Cardiac septum (tissue), 1 donor: ENCODE measurements around the gene CISTR. TPM values are rescaled to one million over a fixed set of nuclear protein-coding genes. Genes with fewer than 3 reads are reported as not detected.
"Not testable (repeated sequence)": the region's sequence is repeated elsewhere in the genome, so short reads cannot be mapped to it uniquely, and the experiment has no call there.

Experiments used
- DNase-seq: peaks from one replicate; pipeline ENCODE4 v3.0.0-alpha.2; 2020; ENCODE audit warnings: low spot score
- intact Hi-C: fragments of 100-400 bp; cut with DNase I; formaldehyde crosslinking; loops from one replicate; pipeline ENCODE4 v1.14.0; 2022
- total RNA-seq: library from RNA; stranded (reverse); fragmentation: NEBNext Ultra II Directional; extraction: Animal tissue kit (Norgen Biotek cat#: 25700); gene quantifications from one replicate; pipeline ENCODE4 v1.2.1, GENCODE V29; 2021
- donor health status: DM: no; HTN: no; CAD: no.

Gene CISTR
- total RNA-seq, 1 donor from 2014 or later: 0.75 TPM

DNA sequence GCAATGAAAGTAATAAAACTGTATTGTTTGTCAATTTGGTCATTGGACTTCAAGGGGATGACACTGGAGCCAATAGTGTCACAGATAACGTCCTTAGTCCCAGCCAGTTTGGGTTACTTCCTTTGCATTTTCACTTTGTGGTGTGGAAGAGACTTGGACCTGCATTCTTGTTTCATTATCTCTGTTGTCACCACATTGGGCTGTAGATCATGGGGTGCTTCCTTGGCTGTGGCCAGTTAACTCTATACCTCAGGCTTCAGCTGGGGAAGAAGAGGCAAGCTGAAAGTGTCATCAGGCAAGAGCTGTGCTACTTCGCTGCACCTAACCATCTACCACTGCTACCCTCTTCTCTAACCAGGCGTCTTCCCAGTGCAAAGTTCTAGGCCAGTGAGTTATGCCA lies 15.1 kb upstream of the CISTR start:
- no peak for DNase-seq
- intact Hi-C loops: no loop called here

DNA sequence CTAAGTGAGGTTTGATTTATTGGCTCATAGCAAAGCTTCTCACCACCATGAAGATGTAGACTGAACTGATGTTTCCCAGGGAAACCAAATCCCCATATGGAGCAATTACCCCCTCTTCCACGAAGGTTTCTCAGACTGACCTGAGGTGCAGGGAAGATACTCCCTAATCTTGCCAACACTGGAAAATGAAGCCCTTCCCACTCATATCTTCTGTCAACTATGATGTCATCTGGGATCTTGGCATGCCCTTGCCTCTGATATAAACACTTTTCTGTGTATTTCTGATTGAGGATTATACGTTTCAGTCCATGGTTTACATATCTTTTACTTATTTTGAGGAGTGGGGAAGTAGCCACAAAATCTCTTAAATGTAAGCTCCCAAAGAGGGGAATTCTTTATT lies 14.1 kb upstream of the CISTR start:
- intact Hi-C loops: no loop called here
- DNase-seq: no peak

DNA sequence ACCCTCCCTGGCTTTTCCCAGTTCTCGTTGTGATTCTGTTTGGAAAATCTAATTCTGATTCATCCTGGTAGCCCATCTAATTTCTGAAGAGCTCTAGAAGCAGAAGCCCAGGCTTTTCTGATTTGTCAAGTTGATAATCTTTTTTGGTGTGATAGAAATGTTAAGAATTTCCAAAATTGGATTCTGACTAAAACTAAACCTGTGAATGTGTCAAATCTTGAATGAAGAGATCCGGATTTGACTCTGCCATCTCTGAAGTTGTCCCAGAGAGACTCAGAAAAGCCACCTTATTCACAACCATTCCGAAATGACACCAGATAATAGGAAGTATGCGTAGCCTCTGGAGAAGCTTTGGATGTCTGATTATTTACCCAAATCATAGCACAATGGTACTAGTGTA lies 12.8 kb upstream of the CISTR start:
- DNase-seq: no peak
- intact Hi-C loops: no loop called here

DNA sequence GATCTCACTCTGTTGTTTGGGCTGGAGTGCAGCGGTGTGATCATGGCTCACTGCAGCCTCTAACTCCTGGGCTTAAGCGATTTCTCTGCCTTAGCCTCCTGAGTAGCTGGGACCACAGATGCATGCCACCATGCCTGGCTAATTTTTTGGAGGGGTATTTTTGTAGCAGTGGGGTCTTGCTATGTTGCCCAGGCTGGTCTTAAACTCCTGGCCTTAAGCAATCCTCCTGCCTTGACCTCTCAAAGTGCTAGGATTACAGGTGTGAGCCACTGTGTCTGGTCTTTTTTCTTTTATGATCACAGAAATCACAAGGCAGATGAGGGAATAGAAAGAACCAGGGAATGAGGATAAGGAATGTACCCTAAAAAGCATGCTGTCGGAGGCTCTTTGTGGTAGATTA lies 11.0 kb upstream of the CISTR start:
- DNase-seq, intact Hi-C loops: not testable (repeated sequence)

DNA sequence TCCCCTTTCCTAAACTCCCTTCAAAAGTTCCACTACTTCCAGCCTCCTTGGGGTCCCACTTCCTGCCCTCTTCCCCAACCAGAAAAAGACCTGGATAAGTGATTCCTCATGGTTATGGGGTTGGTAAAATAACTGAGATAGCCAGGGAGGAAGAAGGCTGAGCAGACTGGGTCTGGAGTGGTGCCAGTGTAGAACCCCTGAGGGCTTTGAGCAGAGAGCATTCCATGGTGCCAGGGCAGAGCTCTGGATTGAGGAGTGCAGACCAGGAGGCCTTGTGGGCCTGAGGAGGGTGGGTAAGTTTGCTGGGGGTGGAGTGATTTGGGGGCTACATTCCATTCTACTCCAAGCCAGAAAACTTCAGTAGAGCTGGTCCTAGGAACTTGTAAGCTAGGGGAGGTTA lies 9.5 kb upstream of the CISTR start:
- intact Hi-C loops: no loop called here

DNA sequence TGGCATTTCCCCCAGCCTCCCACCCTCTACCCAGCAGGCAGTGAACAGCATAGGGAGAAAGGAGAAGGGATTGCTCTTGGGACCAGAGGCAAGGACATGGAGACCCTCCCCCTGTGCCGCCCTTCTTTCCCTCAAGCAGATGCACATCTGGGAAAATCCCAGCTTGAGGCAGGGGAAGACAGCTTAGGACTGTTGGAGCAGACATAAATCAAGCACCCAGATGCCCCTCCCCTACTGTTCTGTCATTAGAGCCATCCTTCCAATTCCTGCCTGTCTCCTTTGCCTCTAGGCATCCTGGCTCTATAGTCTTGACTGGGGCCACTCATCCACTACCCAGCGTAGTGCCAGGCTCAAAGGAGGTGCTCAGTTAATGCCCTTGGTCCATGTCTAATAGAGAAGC lies 7.5 kb upstream of the CISTR start:
- intact Hi-C loops: no loop called here
- no peak for DNase-seq

More for the DNA sequence above, 9.5 kb upstream of the CISTR start:
- DNase-seq: no peak

DNA sequence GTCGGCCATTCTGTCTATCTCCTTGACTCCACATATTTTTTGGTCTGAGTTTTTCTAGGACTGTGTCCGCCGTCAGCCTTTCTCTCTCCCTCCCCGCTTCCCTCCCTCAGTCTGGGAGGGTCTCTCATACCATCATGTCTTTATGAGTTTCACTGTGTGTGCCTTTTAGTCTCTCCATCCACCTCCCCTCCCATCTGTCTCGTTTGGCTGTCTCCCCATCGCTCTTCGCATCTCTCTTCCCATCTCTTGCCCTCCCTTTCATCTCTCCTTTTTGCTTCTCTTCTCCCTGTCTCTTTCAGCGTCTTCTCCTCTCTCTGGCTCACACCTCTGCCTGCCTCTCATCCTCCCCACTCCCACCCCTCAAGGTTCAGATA lies 6.9 kb upstream of the CISTR start:
- no peak for DNase-seq
- intact Hi-C loops: no loop called here

DNA sequence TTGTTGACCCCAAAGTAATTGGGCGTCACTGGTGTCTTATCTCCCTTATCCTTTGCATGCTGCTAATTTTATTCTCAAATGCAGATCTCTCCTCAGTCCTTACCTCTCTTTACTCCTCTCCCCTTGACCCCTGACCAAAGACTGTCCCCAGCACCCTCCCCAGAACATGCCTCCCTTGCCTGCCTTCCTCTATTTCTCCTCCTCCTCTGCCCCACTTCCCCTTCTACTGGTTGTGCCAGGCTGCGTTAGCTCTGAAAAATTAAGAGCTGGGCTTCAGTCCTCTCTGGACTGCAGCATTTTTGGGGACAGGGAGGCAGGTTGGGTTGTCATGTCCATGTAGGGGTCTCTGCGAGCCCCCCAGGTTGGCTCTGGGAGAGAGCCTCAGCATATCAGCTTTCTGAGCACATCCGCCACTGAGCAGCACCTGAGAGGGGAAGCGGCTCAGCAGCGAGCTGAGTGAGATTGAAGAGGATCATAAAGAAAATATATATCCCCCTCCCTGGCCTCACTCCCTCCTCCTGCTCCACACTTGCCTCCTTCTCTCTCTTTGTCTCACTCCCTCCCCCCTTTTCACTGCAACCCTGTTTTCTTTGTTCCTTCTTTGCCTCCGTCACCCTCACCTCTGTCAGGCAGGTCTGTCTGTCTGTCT lies 6.4 kb upstream of the CISTR start:
- intact Hi-C loops: no loop called here
- DNase-seq: no peak

DNA sequence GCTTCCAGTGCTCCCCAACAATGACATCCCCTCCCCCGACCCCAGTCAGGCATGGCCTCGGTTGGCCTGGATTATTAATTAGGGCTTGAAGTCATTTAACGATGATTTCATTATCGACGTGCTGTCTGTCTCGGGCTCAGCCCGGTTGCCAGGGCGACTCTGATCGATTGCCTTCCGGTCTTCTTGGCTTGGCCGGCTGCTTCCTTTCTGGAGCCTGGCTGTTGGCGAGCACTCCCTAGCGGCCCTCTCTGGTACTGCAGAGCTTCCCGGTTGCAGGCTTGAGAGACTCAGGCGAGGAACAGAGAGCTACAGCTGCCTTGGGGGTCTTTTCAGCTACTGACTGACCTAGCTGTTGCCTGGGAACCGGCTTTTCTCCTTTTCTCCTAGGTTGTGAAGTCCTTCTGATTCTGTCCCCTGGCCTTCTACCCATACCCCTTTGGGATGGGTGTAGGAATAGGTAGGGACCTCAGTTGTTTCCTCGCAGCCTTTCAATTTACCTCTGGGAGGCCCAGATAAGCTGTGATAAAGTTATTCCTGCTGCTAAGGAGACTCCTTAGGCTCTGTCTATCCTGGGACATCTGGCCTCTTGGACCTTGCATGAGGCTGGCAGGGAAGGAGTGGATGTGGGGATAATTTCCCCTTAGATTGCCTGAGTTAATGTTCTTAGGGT lies 5.5 kb upstream of the CISTR start:
- intact Hi-C loops: no loop called here
- DNase-seq: peak; percentile 87

DNA sequence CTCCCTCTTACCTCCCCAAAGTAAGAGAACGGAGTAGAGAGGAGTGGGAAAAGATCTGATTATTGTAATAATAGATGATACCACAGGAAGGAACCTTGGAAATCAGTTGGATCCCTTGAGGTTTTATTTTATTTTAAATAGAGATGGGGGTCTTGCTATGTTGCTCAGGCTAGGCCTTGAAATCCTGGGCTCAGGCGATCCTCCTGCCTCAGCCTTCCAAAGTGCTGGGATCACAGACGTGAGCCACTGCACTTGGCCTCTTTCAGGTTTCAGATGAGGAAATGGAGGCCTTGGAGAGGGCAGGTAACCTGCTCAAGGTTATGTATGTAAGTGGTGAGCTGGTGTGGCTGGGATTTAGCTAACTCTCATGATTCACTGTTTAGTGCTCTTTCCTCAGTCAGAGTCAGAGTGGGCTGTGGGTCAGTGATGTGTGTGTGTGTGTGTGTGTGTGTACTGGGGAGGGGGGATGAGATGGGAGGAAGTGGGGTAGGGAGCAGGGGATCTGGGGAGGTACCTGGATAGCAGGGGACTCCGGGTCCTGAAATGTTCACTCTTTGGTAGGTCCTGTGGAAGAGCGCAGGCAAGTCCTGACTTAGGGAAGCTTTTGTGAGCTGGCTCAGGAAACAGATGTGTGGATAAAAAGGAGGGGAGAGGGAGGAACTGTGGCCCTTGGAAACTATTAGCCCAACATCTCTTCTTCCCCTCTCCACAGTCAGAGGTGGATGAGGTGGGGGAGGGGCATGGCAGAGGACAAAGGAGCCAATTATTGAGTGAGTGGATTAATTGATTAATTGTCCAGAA lies 4.7 kb upstream of the CISTR start:
- DNase-seq: no peak
- intact Hi-C loops: no loop called here

DNA sequence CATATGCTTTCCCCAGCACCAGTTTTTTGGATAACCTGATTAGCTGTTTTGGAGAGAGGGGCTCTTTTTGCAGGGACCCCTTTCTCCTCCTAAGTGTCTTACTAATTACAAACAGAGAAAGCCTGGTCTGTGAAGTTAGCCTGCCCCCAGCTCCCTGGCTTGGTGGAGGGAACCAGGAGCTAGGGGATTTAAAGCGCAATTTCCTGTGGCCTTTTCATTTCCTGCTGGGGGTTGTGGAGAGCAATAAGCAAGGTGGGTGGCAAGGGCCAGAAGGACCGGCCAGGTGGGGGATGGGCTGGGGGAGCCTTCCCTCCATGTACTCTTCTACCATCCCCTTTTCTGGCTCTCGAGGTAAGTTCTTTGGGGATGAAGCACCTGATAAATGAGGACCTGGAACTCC lies 4.1 kb upstream of the CISTR start:
- no peak for DNase-seq
- intact Hi-C loops: no loop called here

DNA sequence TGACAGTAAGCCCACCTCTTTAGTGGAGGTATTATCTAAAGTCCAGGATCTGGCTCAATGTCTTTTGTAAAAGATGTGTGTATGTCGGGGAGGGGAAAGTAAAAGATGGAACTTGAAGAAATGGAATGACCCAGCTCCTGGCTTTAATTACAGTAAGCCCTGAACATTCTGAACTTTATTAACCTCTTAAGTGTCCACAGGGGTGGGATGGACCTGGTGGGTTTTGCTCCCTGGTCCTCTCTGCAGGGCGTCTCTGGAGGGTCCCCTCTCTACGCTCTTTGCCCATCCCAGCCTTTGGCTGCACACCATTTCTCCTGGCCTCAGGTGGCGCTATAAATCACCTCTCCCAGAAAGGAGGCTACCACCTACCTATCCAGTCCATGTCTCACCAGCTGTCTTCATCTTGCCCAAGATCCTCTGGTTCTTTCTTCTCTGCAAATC lies 3.7 kb upstream of the CISTR start:
- DNase-seq: no peak
- intact Hi-C loops: no loop called here

DNA sequence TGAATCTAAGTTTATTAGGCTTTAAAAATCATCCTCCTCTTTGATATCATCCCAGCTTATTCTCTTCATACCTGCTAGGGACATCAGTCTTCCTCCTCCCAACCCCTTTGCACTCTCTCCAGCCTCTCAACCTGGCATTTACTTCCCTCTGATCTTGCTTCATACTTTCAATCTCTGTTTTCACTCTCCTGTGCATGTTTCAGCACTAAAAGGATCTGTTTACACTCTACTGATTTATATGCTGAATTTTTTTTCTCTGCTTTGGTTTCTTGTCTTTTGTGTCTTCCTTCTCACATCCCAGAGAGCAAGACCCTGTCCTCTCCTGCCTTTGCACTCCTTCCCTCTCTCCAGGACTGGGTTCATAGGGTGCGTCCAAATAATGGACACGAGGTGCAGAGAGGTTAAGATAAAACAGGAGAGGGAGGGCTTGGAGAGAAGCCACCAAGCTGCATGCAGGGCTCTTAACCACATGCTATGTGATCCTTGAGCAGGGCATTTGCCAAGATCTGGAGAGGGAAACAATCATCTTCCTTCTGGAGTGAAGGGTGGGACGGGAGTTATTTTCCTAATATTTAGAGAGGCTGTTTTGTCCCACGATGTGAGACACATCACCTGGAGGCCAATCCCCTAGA lies 3.0 kb upstream of the CISTR start:
- intact Hi-C loops: no loop called here
- DNase-seq: no peak

DNA sequence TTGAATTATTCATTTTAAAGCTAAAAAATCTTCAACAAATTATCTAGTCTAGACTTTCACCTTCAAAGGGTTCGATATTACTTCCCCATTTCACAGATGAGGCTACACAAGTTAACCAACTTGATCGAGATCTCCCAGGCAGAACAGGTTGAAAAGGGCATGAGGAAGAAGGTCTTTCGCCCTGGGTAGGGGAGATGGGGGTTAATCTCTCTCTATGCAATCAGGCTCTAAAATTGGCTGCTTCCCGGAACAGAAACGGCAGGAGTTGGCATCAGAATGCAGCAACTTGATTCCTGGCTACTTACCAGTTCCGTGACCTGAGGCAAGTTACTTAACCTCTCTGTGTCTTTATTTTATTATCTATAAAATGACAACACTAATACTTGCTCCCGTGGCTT lies 2.4 kb upstream of the CISTR start:
- intact Hi-C loops: no loop called here
- no peak for DNase-seq

DNA sequence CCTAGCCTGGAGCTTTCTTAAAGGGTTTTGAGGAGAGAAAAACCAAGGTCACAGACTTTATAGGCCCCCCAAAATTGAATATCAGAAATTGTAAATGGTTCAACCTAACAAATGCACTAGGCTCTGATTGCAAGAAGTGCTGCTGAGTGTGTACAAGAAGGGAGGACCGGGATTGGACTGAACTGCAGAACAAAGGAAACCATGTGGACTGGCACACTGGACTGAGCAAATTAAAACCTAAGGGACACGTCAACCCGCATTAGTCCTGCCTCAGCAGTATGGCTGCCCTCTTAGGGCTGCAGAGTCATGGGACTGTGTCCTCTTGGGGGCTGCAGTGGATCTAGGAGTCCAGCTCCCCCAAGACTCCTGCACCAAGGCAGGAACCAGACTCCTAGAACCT lies 842 bp upstream of the CISTR start:
- DNase-seq: no peak
- intact Hi-C loops: no loop called here

DNA sequence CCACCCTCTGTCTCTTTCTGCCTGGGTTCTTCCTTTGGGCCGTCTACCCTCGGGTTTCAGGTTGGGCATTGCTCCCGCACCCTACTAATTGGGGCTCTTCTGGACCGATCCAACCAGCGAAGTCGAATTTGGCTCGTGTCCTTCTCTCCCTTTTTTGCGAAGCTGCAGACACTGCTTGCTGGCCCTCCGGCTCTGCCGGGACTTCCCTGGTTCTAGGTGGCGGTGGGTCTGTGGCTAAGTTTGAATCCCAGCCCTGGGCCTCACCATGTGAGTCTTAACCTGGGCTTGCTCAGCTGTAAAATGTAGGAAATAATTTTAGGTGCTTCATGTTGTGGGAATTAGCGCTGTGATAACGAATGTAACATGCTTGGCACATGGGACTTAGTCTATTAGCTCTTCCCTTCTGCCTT lies 418 bp upstream of the CISTR start:
- intact Hi-C loops: no loop called here
- no peak for DNase-seq

DNA sequence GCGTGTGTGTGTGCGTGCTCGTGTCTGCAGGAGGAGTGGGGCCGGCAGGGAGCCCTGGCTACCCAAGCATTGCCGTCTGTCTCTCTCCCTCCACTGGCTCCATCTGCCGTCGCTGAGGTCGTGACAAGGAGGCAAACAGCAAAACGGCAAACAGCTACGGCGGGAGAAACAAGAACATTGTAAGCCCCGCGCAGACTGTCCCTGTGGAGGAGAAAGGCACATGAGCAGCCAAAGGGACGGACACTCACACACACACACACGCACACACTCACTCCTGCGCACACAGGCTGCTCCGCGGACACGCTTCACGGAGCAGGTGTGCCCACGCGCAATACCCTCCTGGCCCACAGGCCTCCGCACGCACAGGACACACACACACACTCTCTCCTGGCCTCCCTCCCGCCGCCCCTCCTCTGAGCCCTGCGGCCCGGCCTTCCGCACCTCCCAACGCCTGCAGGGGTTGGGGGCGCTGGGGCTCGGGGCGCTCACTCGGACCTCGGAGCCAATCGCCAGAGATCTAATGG lies 905 bp downstream of the CISTR start:
- intact Hi-C loops: no loop called here
- no peak for DNase-seq

DNA sequence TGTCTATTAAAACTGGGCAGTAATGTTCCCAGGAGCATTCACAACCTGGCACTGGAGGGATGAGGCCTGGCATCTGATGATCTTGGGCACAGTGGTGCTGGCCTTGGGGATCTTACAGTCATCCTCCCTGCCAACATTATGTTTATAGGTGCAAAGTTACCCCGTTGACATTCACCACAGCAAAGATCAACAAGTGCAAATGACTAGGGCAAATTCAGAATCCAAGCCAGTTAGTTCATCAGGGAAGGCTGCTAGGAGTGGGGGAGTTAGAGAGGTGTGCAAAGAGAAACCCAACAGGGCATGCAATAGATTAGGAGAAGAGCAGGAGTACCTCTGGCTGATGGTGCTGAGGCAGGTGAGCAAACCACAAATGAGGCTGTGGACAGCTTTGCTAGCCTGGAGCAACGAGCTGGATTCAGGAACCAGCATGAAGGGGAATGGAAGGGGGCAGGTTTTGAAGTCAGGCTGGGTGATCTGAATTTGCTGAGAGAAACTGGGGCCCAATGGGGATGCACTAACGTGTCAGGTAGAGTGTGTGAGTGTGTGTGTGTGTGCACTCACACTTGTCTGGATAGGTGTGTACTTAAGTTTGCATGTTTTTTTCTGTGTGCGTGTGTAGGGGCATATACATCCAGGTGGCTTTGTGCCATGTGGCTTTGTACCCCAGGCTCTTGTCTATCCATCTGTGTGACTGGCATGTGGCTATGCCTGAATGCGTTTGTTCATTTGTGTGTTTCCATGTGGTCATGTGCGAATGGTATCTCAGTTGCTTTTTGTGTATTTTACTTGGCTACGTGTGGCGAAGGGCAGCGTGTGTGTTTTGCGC lies 1.6 kb downstream of the CISTR start:
- DNase-seq: no peak
- intact Hi-C loops: loop anchor here (10.0 kb wide), 1 partner anchor 205 kb away; no protein-coding TSS in a partner anchor
